Urinary bladder (tissue), 4 donors: ENCODE data around the gene MCTS1. TPM values are rescaled to one million over a fixed set of nuclear protein-coding genes. Genes with fewer than 3 reads are reported as not detected.
A peak's percentile ranks its signal among the peaks of the same experiment; 100 is the strongest.
"Not testable (repeated sequence)": the region's sequence is repeated elsewhere in the genome, so short reads cannot be mapped to it uniquely, and the experiment has no call there.

ENCODE experiments used
- DNase-seq: peaks from one replicate; pipeline ENCODE4 v3.0.0-alpha.2; 2015; ENCODE audit errors: extremely low spot score
- H3K27ac ChIP-seq: one replicate; pipeline ENCODE4 v1.5.1; 2013; ENCODE audit warnings: low read depth, mild to moderate bottlenecking, moderate library complexity
- H3K36me3 ChIP-seq: one replicate; pipeline ENCODE4 v1.6.1; 2013; ENCODE audit warnings: mild to moderate bottlenecking, moderate library complexity; ENCODE audit not compliant: insufficient read depth
- H3K4me1 ChIP-seq: one replicate; pipeline ENCODE4 v1.6.1; 2013; ENCODE audit warnings: mild to moderate bottlenecking, moderate library complexity; ENCODE audit not compliant: insufficient read depth
- H3K4me3 ChIP-seq: one replicate; pipeline ENCODE4 v1.5.1; 2013; ENCODE audit warnings: low read depth, low read length
- WGBS: extraction: QIAGEN DNeasy Blood & Tissue Kit; methylation state at CpG from one replicate; pipeline ENCODE4 v1.1.7; 2013; 5-methylcytosine and 5-hydroxymethylcytosine counted together
- polyA plus RNA-seq: library from polyadenylated mRNA; stranded (reverse); fragments of 200-250 nt; gene quantifications from one replicate; pipeline ENCODE4 v1.2.3, GENCODE V29; 2013
- total RNA-seq: library from RNA; depleted of rRNA; stranded (reverse); fragments of >200 nt; gene quantifications from one replicate; pipeline ENCODE4 v1.2.3, GENCODE V29; 2014
- donor health status: healthy with polysubstance abuse.
- donor health status: healthy.

Gene MCTS1, protein sequence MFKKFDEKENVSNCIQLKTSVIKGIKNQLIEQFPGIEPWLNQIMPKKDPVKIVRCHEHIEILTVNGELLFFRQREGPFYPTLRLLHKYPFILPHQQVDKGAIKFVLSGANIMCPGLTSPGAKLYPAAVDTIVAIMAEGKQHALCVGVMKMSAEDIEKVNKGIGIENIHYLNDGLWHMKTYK
- total RNA-seq = 44.1 TPM
- polyA plus RNA-seq = 30.0 TPM

DNA sequence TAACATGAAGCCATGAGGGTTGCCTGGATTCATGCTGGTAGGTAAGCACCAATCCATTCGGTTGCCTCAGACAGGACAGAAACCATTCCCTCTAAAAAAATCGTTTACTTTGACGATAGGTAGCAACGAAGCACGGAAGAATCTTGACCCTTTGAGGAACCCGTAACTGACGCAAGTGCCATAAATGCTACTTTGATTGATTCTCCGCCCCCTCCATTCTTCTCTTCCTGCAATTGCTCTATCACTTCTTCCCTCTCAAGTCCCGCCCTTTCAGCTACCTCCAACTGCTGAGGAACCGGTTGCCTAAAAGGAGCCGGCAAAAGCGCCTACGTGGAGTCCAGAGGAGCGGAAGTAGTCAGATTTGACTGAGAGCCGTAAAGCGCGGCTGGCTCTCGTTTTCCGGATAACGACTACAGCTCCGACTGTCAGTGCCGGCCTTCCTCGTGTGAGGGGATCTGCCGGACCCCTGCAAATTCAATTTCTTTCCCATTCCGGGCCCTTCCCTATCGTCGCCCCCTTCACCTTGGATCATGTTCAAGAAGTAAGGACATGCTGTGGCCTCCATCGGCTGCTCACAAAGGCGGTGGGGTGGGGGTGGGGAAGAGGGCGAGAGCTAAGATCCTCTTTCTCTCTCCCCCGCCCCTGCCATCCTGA is at the start of gene MCTS1:
MCTS1 (plus strand) TSS at position 395 of the 654 bp plus-strand sequence; CDS start at position 531, 136 bp downstream.
- no peaks in the 10 kb centered on the region for H3K4me1 ChIP-seq
- peak within 1 kb of the TSS; percentile 57 for H3K27ac ChIP-seq
- under 1% methylated on average over 31 of the region's 31 CpGs for WGBS
- H3K4me3 ChIP-seq = peak within 1 kb of the TSS; percentile 63
- DNase-seq = peak; percentile 87
- no peaks in the 10 kb centered on the region for H3K36me3 ChIP-seq

GRCh38 chrX:120556251-120556650 is 47.6 kb upstream of the MCTS1 start:
- no peak overlapping the region for H3K4me3 ChIP-seq
- 85% methylated on average over 5 of the region's 5 CpGs for WGBS
- H3K36me3 ChIP-seq = no peaks in the 10 kb centered on the region
- no peaks in the 10 kb centered on the region for H3K4me1 ChIP-seq
- DNase-seq = no peak
- no peak overlapping the region for H3K27ac ChIP-seq

GRCh38 chrX:120559804-120560203 is 44.1 kb upstream of the MCTS1 start:
- no peak for DNase-seq
- H3K27ac ChIP-seq = no peak overlapping the region
- H3K4me1 ChIP-seq = no peaks in the 10 kb centered on the region
- no peaks in the 10 kb centered on the region for H3K36me3 ChIP-seq
- 0% methylated on average over 7 of the region's 7 CpGs for WGBS
- H3K4me3 ChIP-seq = peak overlapping the region; percentile 51

GRCh38 chrX:120560405-120560841 is 43.5 kb upstream of the MCTS1 start:
- peak; percentile 8 for DNase-seq
- H3K4me3 ChIP-seq = peak overlapping the region; percentile 51
- 3% methylated on average over 10 of the region's 10 CpGs for WGBS
- no peaks in the 10 kb centered on the region for H3K36me3 ChIP-seq
- H3K4me1 ChIP-seq = no peaks in the 10 kb centered on the region
- H3K27ac ChIP-seq = peak overlapping the region; percentile 44

- peak; percentile 85 for DNase-seq
- Histone ChIP-seq H3K36me3 (no peaks in the 10 kb centered on the region), H3K4me3 (peak within 1 kb of the TSS; percentile 51), H3K4me1 (no peaks in the 10 kb centered on the region), H3K27ac (peak within 1 kb of the TSS; percentile 99)
- whole genome bisulfite sequencing = under 1% methylated on average over 53 of the region's 54 CpGs
Measured at GRCh38 chrX:120560842-120561633, 42.9 kb upstream of the MCTS1 start, which contains the start of gene CUL4B. CUL4B (minus strand) TSS chrX:120560962; CDS start chrX:120560638, 324 bp downstream.

DNA sequence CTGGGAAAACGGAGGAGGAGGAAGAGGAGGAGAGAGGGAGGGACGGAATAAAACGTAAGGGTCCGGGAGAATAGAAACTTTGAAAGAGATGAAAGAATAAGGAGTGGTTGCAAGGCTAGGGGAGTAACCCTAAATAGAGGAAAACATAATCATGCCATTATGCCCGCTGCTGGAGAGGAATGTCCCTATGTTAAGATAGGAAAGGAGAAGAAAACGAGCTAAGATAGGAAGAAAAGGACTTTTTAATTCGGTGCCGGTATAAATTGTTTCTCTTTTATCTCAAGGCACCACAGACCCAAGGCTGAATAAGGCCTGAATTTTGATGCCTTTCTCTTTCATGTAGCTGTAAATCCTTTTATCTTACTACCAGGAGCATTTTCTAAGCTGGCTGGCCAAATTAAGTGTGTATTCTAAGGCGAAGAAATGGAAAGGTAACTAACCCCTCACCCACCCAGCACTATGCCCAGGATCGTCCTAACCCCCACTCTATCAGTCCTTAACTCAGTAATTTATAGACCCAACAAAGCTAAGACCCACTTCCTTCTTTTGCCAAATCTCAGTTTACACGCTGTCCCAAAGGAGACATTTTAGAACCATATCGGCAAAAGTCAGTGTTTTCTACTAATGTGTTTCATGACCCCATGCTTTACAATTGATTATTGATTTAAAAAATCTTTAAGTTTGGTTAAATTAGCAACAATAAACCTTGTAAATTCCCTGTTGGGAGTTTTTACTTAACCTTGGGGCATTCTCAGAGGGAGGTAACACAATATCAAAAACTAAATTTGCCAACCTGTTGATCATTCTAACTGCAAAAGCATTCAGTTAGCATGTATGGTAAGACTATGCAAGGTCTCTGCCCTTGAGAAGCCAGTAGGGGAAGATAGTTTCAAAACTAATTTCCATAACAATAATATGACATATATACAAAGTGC is 42.0 kb upstream of the MCTS1 start:
- H3K4me3 ChIP-seq = peak overlapping the region; percentile 51
- H3K36me3 ChIP-seq = no peaks in the 10 kb centered on the region
- no peak for DNase-seq
- H3K4me1 ChIP-seq = no peaks in the 10 kb centered on the region
- peak overlapping the region; percentile 38 for H3K27ac ChIP-seq
- 4% methylated on average over 12 of the region's 12 CpGs for WGBS

GRCh38 chrX:120562569-120562926 is 41.4 kb upstream of the MCTS1 start:
- Histone ChIP-seq H3K27ac (no peak overlapping the region), H3K4me1 (no peaks in the 10 kb centered on the region), H3K4me3 (no peak overlapping the region), H3K36me3 (no peaks in the 10 kb centered on the region)
- DNase-seq = no peak
- 38% methylated on average over 2 of the region's 2 CpGs for WGBS

DNA sequence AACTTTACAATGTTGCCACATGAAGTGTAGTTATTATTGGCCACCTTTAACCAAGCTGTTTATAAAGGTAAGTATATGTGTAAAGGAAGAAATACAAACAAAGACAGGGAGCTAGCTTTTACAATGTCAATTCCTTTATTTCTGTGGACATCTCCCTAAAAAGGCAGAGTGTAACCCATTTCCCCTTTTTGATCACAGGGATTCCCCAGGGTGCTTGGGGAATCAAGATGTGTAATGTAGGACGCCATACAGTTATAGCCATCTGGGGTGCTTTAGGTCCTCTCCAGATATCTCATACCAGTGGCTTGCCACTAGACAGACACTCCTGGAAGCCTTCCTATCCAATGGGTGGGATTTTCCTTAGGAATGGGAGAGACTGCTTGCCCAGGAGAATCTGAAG is 39.0 kb upstream of the MCTS1 start:
- H3K4me1 ChIP-seq = no peaks in the 10 kb centered on the region
- no peaks in the 10 kb centered on the region for H3K36me3 ChIP-seq
- no peak for DNase-seq
- WGBS = 90% methylated on average over 1 of the region's 1 CpG
- no peak overlapping the region for H3K27ac ChIP-seq
- H3K4me3 ChIP-seq = no peak overlapping the region

DNA sequence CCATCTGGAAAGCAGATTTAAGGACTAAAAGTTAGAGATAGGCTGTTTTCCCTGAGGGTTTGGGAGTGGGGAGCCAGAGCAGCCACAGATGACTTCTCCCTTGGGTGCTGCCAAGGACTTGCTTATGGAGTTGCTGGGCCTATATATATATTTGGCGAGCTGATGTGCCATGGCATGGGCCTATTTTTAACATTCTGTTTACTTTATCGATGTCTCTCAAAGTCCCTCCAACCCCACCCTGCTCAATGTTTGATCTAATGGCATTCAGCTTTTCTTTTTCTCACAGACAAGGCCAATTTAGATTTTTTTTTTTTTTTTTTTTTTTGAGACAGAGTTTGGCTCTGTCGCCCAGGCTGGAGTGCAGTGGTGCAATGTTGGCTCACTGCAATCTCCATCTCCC is 37.1 kb upstream of the MCTS1 start:
- Histone ChIP-seq H3K4me3 (no peak overlapping the region), H3K4me1 (no peaks in the 10 kb centered on the region), H3K27ac (no peak overlapping the region), H3K36me3 (no peaks in the 10 kb centered on the region)
- DNase-seq = no peak
- 93% methylated on average over 3 of the region's 3 CpGs for WGBS

DNA sequence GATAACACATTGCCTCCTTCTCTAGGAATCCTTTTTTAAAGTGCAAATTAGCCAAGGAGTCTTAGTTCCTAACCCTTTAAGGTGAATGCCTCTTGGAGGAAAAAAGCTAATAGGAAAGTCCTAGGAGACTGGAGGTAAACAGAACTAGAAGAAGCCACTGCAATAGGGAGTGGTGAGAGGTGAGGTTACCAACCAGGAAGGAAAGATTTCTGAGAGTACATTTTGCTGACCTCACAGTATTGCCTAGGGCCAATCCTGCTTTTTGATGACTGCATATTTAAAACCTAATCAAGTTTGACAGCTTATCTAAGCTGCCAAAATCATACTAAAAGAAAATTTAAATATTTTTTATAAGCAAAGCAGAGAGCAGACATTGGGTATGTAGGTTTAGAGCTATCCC is 35.9 kb upstream of the MCTS1 start:
- DNase-seq = no peak
- no peak overlapping the region for H3K4me3 ChIP-seq
- no peak overlapping the region for H3K27ac ChIP-seq
- H3K36me3 ChIP-seq = no peaks in the 10 kb centered on the region
- H3K4me1 ChIP-seq = no peaks in the 10 kb centered on the region

DNA sequence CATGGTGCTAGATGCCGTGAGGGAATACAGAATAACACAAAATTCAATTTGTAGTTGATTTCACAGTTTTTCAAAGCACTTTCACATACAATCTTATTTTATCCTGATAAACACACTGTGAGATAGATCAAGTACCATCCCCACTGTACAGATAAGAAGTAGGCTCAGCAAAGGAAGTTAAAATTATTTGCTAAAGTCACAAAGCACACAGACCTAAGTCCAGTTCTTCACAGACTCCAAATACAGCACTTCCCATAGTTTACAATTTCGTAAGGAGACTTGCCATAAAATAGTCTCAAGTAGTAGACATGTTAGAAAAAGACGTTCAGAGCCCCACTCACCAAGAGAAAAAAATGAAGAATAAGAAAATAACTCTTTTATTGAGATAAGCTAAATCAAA is 35.3 kb upstream of the MCTS1 start:
- DNase-seq = no peak
- H3K36me3 ChIP-seq = no peaks in the 10 kb centered on the region
- WGBS = 62% methylated on average over 3 of the region's 3 CpGs
- no peak overlapping the region for H3K27ac ChIP-seq
- H3K4me3 ChIP-seq = no peak overlapping the region
- no peaks in the 10 kb centered on the region for H3K4me1 ChIP-seq

- Histone ChIP-seq H3K4me3 (no peak overlapping the region), H3K36me3 (no peaks in the 10 kb centered on the region), H3K27ac (no peak overlapping the region), H3K4me1 (no peaks in the 10 kb centered on the region)
- WGBS = 93% methylated on average over 3 of the region's 3 CpGs
- no peak for DNase-seq
Measured at GRCh38 chrX:120570011-120570600, 33.8 kb upstream of the MCTS1 start.

DNA sequence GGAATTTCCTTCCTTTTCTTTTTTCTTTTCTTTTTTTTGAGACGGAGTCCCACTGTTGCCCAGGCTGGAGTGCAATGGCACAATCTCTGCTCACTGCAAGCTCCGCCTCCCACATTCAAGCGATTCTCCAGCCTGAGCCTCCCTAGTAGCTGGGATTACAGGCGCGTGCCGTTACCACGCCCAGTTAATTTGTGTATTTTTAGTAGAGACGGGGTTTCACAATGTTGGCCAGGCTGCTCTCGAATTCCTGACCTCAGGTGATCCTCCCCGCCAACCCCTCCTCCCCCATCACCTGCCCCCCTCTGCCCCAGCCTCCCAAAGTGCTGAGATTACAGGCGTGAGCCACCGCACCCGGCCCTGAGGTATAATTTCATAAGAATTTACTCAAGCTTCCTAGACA is 30.1 kb upstream of the MCTS1 start:
- 94% methylated on average over 13 of the region's 13 CpGs for WGBS
- H3K4me3 ChIP-seq, DNase-seq, H3K36me3 ChIP-seq, H3K27ac ChIP-seq, H3K4me1 ChIP-seq: not testable (repeated sequence)
